Loucy (cell line): ENCODE results near the gene TBC1D30.

ENCODE experiments used
- H2AFZ ChIP-seq: fragments of 200-600 bp; sonication (generic); 2 replicates; pipeline ENCODE4 v1.6.0; 2016; ENCODE audit warnings: antibody characterized with exemption, mild to moderate bottlenecking, low read length, moderate library complexity
- H3F3A ChIP-seq: fragments of 200-600 bp; 2 replicates; pipeline ENCODE4 v1.6.0; 2016; ENCODE audit warnings: antibody characterized with exemption, low read depth, mild to moderate bottlenecking
- H3K27me3 ChIP-seq: fragments of 200-600 bp; sonication (generic); 2 replicates; pipeline ENCODE4 v1.6.1; 2014; ENCODE audit warnings: low read length, mild to moderate bottlenecking; ENCODE audit not compliant: insufficient read depth, poor library complexity, severe bottlenecking
- H3K36me3 ChIP-seq: fragments of 200-600 bp; sonication (generic); 2 replicates; pipeline ENCODE4 v1.6.1; 2016; ENCODE audit warnings: low read length; ENCODE audit not compliant: insufficient read depth
- H3K4me1 ChIP-seq: fragments of 200-600 bp; sonication (generic); 2 replicates; pipeline ENCODE4 v1.5.1; 2014; ENCODE audit warnings: low read length, mild to moderate bottlenecking; ENCODE audit not compliant: insufficient read depth, poor library complexity, severe bottlenecking
- H3K4me2 ChIP-seq: fragments of 200-600 bp; sonication (generic); 2 replicates; pipeline ENCODE4 v1.6.0; 2014; ENCODE audit warnings: antibody characterized with exemption, low read length, low read depth, mild to moderate bottlenecking; ENCODE audit not compliant: poor library complexity, severe bottlenecking
- H3K4me3 ChIP-seq: fragments of 200-600 bp; sonication (generic); 2 replicates; pipeline ENCODE4 v1.5.1; 2014; ENCODE audit warnings: low read length, mild to moderate bottlenecking, mixed read lengths; ENCODE audit not compliant: poor library complexity, severe bottlenecking
- H3K79me2 ChIP-seq: fragments of 200-600 bp; sonication (generic); 2 replicates; pipeline ENCODE4 v1.6.1; 2014; ENCODE audit warnings: low read length; ENCODE audit not compliant: insufficient read depth
- H3K9ac ChIP-seq: fragments of 200-600 bp; sonication (generic); 2 replicates; pipeline ENCODE4 v1.6.0; 2014; ENCODE audit warnings: mild to moderate bottlenecking, low read depth, low read length, moderate library complexity; ENCODE audit not compliant: poor library complexity, severe bottlenecking
- H3K9me2 ChIP-seq: fragments of 200-600 bp; sonication (generic); replicated peaks from 2 replicates; pipeline ENCODE4 v1.6.1; 2016; ENCODE audit warnings: low read depth, low read length, mixed read lengths
- H3K9me3 ChIP-seq: fragments of 200-600 bp; sonication (generic); 2 replicates; pipeline ENCODE4 v1.6.1; 2014; ENCODE audit warnings: mild to moderate bottlenecking, antibody characterized with exemption, low read length, low read depth; ENCODE audit not compliant: insufficient read depth
- H4K20me1 ChIP-seq: fragments of 200-600 bp; sonication (generic); 2 replicates; pipeline ENCODE4 v1.6.0; 2014; ENCODE audit warnings: antibody characterized with exemption, low read length, mild to moderate bottlenecking; ENCODE audit not compliant: insufficient read depth, poor library complexity, severe bottlenecking
- EZH2phosphoT487 ChIP-seq: fragments of 200-600 bp; IDR thresholded peaks from 2 replicates; pipeline ENCODE4 v1.6.1; 2018; ENCODE audit warnings: antibody characterized with exemption, mild to moderate bottlenecking, moderate library complexity, borderline replicate concordance
- TF ChIP-seq, protein P1 (sequence below): fragments of 200-600 bp; sonication (generic); conservative IDR thresholded peaks from 2 replicates; pipeline ENCODE4 v1.5.1; 2014; ENCODE audit warnings: mild to moderate bottlenecking, antibody characterized with exemption, low read length

TBC1D30 gene

DNA sequence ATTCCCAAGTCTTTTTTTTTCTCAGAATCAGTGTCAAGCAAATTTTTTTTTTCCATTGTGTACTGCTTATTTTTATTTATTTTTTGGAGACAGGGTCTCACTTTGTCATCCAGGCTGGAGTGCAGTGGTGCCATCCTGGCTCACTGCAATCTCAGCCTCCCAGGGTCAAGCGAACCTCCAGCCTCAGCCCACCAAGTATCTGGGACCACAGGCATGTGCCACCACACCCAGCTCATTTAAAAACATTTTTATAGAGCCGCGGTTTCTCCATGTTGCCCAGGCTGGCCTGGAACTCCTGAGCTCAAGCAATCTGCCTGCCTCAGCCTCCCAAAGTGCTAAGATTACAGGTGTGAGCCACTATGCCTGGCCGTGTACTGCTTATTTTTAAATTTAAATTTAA lies 68.1 kb downstream of the TBC1D30 start:
- Histone ChIP-seq H3K9ac (no peak overlapping the region), H2AFZ (no peak overlapping the region), H3K9me2 (no peaks in the 10 kb centered on the region), H3K79me2 (no peaks in the 10 kb centered on the region), H3K9me3 (no peaks in the 10 kb centered on the region), H3K27me3 (peaks cover 14% of the 10 kb centered on the region), H4K20me1 (no peaks in the 10 kb centered on the region), H3K4me3 (no peak overlapping the region), H3F3A (no peaks in the 10 kb centered on the region), H3K4me1 (no peaks in the 10 kb centered on the region), H3K4me2 (no peak overlapping the region), H3K36me3 (no peaks in the 10 kb centered on the region)
- no peak for TF ChIP-seq EZH2phosphoT487
- TF ChIP-seq, protein P1, sequence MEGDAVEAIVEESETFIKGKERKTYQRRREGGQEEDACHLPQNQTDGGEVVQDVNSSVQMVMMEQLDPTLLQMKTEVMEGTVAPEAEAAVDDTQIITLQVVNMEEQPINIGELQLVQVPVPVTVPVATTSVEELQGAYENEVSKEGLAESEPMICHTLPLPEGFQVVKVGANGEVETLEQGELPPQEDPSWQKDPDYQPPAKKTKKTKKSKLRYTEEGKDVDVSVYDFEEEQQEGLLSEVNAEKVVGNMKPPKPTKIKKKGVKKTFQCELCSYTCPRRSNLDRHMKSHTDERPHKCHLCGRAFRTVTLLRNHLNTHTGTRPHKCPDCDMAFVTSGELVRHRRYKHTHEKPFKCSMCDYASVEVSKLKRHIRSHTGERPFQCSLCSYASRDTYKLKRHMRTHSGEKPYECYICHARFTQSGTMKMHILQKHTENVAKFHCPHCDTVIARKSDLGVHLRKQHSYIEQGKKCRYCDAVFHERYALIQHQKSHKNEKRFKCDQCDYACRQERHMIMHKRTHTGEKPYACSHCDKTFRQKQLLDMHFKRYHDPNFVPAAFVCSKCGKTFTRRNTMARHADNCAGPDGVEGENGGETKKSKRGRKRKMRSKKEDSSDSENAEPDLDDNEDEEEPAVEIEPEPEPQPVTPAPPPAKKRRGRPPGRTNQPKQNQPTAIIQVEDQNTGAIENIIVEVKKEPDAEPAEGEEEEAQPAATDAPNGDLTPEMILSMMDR = no peak

DNA sequence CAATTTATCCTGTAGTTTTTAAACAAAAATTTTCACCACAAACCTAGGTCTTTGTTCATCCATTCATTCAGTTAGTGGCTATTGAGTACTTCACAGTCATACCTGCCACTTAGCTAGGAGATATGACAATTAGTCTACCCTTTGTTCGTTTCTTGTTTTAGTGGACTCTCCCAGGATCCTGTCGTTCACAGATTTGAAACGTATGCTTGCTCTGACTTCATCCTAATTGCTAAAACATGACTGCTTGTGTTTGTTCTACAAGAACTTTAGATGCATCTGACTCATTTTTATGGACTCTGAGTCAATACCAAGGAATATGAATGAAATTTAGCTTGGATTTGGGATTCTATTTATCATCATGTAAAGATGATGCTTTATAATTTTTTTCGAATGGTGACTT lies 69.5 kb downstream of the TBC1D30 start:
- no peaks in the 10 kb centered on the region for H3K4me1 ChIP-seq

DNA sequence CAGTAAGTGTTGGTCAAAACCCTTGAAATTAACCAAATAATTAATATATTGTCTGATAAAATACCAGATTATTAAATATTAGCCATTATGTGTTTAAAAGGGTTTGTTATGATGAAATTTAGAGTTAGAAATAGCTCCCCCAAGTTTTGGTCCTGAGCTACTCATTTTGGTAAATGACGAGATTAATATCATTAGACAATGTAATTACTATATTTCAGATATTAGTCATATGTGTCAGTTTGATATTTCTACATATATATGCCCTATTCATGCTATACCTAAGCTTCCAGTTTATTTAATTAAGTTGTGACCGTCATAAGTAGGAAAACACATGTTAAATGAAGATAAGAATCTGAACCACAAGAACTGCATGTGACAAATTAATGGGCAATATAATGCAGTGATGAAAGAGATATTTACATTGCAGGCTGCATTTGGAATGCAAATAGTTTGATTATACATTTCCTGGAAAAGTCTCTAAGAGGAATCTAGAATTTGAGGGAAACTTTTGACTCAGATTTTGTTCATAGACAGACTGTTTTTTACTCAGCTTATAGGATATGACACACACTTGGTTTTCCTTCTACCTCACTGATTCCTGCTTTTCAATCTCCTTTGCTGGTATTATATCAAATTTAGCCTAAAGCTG lies 70.5 kb downstream of the TBC1D30 start:
- Histone ChIP-seq H3K4me3 (no peak overlapping the region), H3K9ac (no peak overlapping the region), H4K20me1 (no peaks in the 10 kb centered on the region), H3K9me2 (no peaks in the 10 kb centered on the region), H3K27me3 (peaks cover 14% of the 10 kb centered on the region), H3F3A (no peaks in the 10 kb centered on the region), H3K79me2 (no peaks in the 10 kb centered on the region), H2AFZ (no peak overlapping the region), H3K9me3 (no peaks in the 10 kb centered on the region), H3K36me3 (no peaks in the 10 kb centered on the region), H3K4me1 (no peaks in the 10 kb centered on the region), H3K4me2 (no peak overlapping the region)
- TF ChIP-seq, protein P1 = no peak
- TF ChIP-seq EZH2phosphoT487 = no peak

More for the DNA sequence above, 69.5 kb downstream of the TBC1D30 start:
- no peaks in the 10 kb centered on the region for H3F3A ChIP-seq
- no peaks in the 10 kb centered on the region for H3K36me3 ChIP-seq
- H3K9me3 ChIP-seq = no peaks in the 10 kb centered on the region
- H3K79me2 ChIP-seq = no peaks in the 10 kb centered on the region
- H3K27me3 ChIP-seq = peaks cover 14% of the 10 kb centered on the region
- TF ChIP-seq EZH2phosphoT487 = no peak
- no peak overlapping the region for H2AFZ ChIP-seq
- H3K9ac ChIP-seq = no peak overlapping the region
- no peaks in the 10 kb centered on the region for H3K9me2 ChIP-seq
- H3K4me2 ChIP-seq = no peak overlapping the region
- no peak overlapping the region for H3K4me3 ChIP-seq
- no peaks in the 10 kb centered on the region for H4K20me1 ChIP-seq

DNA sequence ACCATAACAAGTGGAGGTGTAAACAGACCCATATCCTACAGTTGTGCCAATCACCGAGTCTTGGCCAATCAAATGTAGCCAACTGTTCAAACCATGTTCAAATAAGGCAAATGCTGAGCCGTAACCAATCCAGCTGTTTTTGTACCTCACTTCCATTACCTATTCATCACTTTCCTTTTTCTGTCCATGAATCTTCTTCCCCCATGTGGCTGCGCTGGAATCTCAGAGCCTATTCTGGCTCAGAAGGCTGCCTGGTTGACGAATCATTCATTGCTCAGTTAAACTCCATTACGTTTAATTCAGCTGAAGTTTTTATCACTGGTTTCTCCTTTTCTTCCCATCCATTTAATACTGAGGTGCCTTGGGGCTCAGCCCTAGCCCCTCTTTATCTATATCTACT lies 71.1 kb downstream of the TBC1D30 start:
- Histone ChIP-seq H3K4me2 (no peak overlapping the region), H3K9me2 (no peaks in the 10 kb centered on the region), H3K9ac (no peak overlapping the region), H3F3A (no peaks in the 10 kb centered on the region), H2AFZ (no peak overlapping the region), H3K27me3 (peaks cover 14% of the 10 kb centered on the region), H3K9me3 (no peaks in the 10 kb centered on the region), H3K4me3 (no peak overlapping the region), H4K20me1 (no peaks in the 10 kb centered on the region), H3K4me1 (no peaks in the 10 kb centered on the region), H3K36me3 (no peaks in the 10 kb centered on the region), H3K79me2 (no peaks in the 10 kb centered on the region)
- no peak for TF ChIP-seq EZH2phosphoT487
- TF ChIP-seq, protein P1 = no peak
